ENCODE data around the gene OSR1. TPM values are rescaled to one million over a fixed set of nuclear protein-coding genes. Genes with fewer than 3 reads are reported as not detected.
"Not testable (repeated sequence)": the region's sequence is repeated elsewhere in the genome, so short reads cannot be mapped to it uniquely, and the experiment has no call there.

Gene OSR1
- total RNA-seq, 1 donor from 2014 or later, result 1.3 TPM

- no peaks in the 10 kb centered on the region for H3K27me3 ChIP-seq (ENCODE audit: control insufficient read depth, insufficient read depth, low read length)
- H3K4me3 ChIP-seq (ENCODE audit: low read depth, low read length), result no peak overlapping the region
- DNase-seq (ENCODE audit: low read depth) (peak; percentile 50), FAIRE-seq (no peak)
- H3K36me3 ChIP-seq (ENCODE audit: control insufficient read depth, insufficient read depth, low read length), result no peaks in the 10 kb centered on the region
- peak; percentile 38 for TF ChIP-seq CTCF (IDR thresholded peaks at IDR 0.05; ENCODE audit: insufficient read depth, low read length, severe bottlenecking)
Measured at GRCh38 chr2:19312949-19313348, 45.5 kb downstream of the OSR1 start.

GRCh38 chr2:19306065-19306464 lies 52.4 kb downstream of the OSR1 start:
- FAIRE-seq; H3K27me3 ChIP-seq (ENCODE audit: control insufficient read depth, insufficient read depth, low read length); H3K36me3 ChIP-seq (ENCODE audit: control insufficient read depth, insufficient read depth, low read length); H3K4me3 ChIP-seq (ENCODE audit: low read depth, low read length); DNase-seq (ENCODE audit: low read depth): not testable (repeated sequence)

- not testable (repeated sequence) for H3K36me3 ChIP-seq (ENCODE audit: control insufficient read depth, insufficient read depth, low read length); DNase-seq (ENCODE audit: low read depth); H3K4me3 ChIP-seq (ENCODE audit: low read depth, low read length); FAIRE-seq; H3K27me3 ChIP-seq (ENCODE audit: control insufficient read depth, insufficient read depth, low read length)
Measured at GRCh38 chr2:19305400-19306055, 52.9 kb downstream of the OSR1 start.

GRCh38 chr2:19301706-19302105 lies 56.7 kb downstream of the OSR1 start:
- Histone ChIP-seq H3K4me3 (ENCODE audit: low read depth, low read length) (no peak overlapping the region), H3K27me3 (ENCODE audit: control insufficient read depth, insufficient read depth, low read length) (no peaks in the 10 kb centered on the region), H3K36me3 (ENCODE audit: control insufficient read depth, insufficient read depth, low read length) (no peaks in the 10 kb centered on the region)
- FAIRE-seq, result no peak
- no peak for DNase-seq (ENCODE audit: low read depth)
- no peak for TF ChIP-seq CTCF (IDR thresholded peaks at IDR 0.05; ENCODE audit: insufficient read depth, low read length, severe bottlenecking)

Data from bronchial epithelial cell (primary cell).